Fibroblast of upper back skin (primary cell): ENCODE data around the gene ACOX3.

Experiments used
- DNase-seq: peaks from one replicate; pipeline ENCODE4 v3.0.0-alpha.2; 2013

The ACOX3 gene

DNA sequence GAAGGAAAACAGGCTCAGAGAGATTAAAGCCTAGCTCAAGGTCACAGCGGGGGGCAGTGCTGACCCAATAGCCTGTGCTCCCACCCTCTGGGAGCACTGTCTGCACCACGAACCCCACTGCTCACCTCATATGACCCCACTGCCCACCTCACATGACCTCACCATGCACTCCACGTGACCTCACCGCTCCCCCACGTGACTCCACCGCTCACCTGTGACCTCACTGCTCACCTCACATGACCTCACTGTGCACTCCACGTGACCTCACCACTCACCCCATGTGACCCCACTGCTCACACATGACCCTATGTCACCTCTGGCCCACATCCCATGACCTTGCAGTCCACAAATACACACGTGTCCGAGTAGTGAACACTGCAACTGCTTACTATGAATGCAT, 55.4 kb downstream of the ACOX3 start:
- no peak for DNase-seq

DNA sequence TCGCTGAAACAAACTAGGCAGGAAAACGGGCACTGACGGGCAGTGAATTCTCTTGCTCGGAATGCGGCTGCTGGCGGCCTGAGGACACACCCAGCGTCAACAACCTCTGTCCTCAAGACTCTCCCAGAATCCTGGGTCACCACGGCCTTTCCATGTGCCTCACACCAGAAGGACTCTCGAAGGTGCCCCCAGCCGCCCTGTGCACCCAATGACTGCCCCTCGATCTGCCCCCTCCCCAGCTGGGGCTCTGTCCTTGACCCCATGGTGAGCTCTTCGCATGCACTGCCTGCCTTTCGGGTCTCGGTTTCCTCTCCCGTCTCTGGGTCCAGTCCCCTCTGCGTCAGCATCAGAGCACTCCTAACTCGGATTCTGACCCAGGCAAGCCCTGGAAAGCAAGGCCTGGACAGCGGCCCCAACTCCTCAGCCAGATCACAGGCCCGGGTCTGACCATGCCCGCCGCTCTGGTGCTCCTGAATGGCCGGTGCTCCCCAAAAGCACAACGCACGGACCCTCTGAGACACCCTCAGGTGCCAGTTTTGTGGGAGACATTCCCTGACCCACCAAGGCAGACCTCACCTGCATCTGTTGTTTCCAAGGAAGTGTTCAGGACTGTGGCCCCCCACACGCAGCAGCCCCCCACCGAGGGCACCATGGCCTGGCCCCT, 56.0 kb downstream of the ACOX3 start:
- no peak for DNase-seq

DNA sequence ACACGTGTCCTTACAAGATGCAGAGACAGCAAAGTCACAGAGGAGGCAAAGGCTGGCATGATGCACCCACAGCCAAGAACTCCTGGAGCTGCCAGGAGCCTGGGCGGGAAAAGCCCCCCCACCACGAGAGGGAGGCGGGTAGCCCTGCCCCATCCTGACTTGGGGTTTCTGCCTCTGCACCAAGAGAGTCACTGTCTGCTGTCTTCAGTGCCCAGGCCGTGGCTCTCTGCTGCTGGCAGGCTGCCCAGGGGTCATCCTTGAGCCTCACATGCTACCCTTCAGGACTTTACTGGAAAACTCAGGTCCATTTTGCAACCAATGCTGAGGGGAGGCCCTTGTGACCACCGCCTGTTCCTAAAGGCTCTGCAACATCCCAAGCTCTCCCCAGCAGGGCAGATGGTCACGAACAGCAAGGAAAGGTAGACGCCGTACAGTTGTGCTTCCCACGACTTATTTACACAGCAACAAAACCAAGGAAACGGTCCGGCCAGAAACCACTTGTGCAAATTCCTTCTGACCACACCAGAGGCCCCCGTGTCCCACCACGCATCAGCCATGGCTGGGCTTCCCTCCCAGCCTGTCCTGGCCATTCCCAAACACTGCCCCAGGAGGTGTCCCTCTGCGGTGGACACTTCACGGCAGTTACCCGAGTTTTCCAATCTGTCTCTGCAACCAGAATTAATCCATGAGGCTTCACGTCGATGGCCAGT, 56.9 kb downstream of the ACOX3 start:
- peak; percentile 31 for DNase-seq

DNA sequence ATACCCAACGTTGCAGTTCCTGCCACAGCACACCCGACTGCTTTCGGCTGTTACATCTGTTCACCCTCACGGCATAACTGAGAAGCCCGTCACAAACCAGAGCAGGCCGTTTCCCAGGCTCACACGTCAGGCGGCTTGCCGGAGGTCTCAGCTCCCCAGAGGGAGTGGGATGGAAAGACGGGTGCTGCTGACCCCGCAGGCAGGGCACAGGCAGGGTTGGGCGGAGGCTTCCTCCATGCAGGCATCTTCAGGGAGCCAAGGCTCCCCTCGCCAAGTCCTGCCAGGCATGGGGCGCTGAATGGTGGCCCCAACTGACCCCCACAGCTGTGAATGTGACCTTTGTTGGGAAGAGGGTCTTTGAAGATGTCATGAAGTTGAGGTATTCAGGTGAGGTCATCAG, 57.5 kb downstream of the ACOX3 start:
- DNase-seq: no peak

DNA sequence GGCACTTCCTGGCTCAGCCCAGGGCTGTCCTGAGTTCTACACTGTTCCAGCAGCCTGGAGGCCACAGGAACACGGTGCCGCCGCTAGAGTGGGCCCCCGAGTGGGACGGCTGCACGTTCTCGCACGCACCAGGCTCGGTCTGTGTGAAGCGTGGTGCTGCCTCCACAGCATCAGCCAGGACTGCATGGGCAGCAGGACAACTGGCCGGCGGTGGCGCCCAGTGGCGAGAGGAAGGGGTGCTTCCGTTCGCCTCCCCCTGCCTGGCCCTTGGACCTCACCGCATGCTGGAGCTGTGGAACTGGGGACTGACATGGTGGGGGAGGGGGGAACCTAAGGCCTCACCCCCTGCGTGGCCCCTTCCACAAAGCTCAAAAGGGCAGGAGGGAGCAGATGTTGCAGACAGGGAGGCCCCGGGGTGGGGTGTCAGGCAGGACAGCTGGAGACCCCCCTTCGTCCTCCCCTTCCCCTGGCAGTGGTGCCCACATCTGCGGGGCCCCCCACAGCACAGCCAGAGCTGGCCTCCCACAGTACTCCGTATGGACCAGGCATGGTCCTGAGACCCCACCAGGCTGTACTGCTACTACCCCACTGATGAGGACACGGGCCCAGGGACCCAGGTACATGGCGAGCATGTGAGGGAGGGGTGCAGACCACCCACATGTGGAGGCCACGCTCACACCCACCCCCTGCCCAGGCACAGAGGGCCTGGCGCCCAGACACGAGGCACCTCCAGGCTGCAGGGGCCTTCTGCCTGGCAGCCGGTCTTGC, 58.5 kb downstream of the ACOX3 start:
- DNase-seq: no peak

DNA sequence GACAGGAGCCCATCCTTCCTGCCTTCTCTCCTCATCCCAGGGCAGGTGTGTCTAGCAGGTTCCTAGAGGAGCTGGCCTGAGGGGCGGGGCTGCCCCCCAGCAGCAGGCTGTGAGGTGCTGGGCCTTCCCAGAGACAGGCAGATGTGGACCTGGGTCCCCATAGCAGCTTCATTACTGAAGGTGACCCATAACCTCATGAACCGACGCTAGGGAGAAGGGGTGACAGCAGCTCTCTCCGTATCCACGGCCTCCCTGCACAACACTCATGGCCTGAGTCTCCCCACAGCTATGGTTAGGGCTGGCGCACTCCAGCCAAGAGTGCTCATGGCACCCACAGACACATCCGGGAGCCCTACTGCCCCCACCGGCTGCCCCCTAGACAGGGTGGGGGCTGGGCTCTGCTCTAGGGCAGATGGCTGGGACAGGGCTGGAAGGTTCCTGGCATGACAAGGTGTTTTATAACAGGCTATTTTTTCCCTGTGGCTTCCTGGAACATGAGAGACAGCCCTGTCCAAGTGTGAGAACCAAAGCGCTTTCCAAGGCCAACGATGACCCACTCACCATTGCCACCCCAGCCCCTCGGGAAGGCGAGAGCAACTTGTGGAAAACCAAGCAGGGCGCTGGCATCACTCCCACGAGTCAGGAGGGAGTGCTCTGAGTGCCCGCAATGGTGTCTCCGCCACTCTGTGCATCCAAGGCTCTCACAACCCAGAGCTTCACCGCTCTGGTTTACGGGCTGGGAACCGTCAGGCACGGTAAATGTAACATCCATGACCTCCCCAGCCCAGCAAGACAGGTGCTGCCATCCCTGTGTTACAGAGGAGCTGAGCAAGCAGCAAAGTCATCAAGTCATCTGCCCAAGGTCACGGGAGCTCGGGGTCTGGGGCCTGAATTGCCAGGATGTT, 59.8 kb downstream of the ACOX3 start:
- DNase-seq: no peak

DNA sequence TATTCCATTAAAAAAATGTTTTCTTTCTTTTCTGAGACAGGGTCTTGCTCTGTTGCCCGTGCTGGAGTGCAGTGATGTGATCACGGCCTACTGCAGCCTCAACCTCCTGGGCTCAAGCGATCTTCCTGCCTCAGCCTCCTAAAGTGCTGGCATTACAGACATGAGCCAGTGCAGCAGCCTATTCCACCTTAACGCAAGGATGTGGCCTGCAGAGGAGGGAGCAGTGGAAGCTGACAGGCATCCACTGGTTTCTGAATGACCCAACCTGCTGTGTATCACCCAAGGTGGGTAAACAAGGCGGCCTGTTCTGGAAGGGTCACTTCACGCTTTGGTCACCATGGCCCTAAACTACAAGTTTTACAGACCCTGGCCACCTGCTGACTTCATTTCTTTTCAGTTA, 60.8 kb downstream of the ACOX3 start:
- no peak for DNase-seq

DNA sequence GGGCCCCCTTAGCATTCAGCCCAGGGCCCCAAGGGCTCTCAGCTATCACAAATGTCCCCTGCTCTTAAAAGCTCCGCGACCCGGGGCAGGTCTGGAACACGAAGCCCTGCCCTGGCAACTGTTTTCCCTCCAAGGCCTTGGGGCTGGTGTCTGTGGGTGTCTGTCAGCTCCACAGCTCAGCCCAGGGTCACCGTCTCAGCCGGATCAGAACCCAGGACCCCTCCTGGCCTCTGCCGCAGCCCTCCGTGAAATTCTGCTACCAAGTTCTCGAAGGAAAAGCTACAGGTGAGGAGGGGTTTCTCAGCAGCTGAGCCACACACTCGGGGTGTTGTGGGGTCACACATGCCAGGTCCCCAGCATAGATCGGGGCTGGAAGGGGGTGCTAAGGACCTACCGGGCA, 61.2 kb downstream of the ACOX3 start:
- DNase-seq: no peak

DNA sequence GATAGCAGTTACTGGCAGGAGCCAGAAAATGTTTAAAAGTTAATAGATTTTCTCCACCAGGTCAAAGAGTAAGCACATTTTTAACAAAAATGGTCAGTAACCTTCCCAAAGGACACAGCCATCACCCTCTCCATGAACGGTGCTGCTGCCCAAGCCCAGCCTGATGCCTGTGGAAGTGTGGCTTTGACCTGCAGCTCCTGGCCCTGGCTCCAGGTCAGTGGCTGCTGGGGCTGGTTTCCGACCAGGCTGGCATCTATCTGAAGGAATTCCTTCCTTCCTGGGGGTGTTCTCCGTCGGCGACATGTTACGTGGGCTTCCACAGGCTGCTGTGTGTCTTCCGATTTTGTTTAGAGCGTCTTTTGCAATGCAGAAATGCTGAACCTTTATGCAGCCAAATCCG, 61.7 kb downstream of the ACOX3 start:
- no peak for DNase-seq

DNA sequence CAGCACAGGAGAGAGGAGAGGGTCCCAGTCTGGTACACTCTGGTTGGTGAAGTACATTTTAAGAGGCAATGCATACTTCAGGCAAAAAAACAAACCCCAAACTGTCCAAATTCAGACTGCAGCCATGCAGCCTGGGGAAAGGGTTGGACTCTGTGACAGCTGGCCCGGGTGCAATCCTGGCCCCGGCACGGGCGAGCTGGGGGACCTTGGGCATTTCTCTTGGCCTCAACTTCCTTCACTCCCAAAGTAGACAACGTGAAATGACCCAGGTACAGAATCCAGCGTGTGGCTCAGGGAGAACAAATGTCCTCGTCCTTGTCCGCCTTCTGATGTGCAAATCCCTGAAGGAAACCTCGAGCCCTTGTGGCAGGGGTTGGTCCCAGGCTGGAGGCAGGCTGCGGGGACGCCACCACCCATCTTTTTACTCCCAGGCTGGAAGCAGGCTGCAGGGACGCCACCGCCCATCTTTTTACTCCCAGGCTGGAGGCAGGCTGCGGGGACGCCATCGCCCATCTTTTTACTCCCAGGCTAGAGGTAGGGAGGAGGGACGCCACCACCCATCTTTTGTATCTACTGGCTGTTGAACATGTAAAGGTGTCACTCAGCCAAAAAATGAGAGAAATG, 62.3 kb downstream of the ACOX3 start:
- DNase-seq: no peak

DNA sequence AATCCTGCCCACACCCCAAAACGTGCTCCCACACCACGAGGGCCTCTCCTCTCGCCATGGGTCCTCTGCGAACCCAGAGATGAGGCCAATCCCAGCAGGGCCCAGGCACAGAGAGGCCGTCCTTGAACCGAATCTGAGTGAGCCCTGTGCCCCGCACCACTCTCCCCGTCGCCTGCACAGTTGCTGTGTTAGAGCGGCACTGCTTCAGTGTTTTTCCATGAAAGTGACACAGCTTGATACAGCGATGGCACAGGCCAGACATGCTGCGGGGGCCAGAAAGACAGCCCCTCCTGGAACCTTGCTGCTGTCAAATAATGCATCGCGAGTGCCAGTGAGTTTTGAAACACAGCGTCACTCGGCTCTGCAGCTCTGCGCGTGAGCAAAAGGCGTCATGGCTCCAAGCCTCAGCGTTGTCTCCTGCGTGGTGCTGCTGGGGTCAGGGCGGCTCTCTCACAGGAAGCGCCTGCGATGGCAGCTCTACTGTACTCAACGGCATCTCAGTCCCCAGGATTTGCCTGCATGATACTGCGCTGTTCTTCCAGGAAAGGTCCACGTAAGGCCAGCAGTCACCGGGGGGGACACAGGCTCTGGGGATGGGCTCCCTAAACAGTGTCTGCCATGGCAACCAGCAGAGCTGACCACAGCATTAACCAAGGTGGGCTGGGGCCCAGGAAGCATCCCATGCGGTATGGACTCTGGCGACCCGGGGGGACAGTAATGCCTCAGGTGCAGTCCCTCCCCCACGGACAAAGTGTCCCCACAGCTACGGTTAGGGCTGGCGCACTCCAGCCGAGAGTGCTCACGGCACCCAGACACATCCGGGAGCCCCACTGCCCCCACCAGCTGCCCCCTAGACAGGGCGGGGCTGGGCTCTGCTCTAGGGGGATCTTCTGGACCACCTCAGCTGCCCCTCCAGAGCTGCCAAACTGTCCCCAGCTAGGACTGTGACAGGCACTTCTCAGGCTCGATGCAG, 63.1 kb downstream of the ACOX3 start:
- no peak for DNase-seq

DNA sequence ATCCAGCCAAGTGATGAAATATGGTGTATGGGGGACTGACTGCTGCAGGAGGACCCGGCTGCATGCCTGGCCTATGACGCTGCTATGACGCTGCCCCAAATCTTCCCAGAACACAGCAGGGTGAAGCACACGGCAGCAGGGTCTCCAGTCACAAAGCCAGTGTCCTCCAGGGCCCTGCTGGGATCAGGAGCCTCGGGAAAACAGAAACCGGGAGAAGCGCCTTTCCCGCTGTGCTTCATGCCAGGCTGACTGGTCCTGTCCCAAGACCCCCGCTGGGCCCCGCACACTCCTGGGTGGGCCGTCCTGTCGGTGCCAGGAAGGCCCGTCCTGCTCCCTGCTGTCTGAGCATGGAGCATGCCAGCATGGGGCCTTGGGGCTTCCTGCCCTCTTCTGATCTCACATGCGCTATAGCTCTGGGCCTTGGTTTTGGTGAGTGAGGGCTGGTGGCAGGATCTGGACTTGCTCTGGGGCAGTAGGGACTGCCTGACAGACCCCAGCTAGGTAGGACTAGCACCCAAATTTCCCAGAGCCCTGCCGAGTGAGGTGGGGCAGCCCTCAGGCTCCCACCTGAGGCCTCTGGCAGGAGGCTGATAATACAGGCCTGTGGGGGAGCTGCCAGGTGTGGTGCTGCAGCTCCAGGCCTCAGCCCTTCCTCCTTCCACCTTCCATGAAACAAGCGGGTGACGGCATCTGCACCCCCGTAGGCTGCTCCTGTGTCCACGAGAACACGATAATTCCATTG, 64.0 kb downstream of the ACOX3 start:
- DNase-seq: peak; percentile 25

DNA sequence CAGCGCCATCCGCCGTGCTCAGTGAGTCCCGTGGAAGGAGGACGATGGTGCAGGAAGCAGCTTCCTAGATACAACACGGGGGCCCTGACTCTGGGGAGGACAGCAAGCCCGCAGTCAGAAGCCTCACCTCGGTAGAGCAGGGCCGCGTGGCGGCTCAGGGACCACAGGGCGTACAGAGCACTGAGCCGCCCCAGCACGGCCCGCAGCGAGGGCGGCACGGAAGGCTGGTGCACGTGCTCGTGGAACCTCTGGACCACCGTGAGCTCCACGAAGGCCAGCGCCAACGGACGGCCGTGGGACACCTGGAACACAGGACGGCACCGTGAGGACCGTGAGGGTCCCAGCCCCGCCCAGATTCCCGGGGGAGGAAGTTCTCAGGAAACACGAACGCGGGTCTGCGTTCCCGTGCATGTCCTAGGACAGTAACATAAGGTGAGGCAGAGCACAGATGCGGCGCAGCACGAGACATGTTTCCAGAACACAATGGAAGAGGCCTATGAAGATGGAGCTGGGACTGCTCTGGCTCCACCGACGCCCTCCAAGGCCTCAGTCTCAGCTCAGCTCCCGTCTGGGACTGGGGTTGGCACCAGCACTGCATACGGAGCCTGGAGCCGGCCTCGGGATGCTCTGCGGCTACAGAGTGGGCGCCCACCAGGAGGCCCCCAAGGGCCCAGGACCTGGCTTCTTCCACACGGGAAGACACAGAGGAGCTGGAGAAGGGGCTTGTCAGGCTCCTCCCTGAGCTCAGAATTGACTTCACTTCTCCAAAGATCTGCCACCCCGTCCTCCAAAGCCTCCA, 65.5 kb downstream of the ACOX3 start:
- no peak for DNase-seq

DNA sequence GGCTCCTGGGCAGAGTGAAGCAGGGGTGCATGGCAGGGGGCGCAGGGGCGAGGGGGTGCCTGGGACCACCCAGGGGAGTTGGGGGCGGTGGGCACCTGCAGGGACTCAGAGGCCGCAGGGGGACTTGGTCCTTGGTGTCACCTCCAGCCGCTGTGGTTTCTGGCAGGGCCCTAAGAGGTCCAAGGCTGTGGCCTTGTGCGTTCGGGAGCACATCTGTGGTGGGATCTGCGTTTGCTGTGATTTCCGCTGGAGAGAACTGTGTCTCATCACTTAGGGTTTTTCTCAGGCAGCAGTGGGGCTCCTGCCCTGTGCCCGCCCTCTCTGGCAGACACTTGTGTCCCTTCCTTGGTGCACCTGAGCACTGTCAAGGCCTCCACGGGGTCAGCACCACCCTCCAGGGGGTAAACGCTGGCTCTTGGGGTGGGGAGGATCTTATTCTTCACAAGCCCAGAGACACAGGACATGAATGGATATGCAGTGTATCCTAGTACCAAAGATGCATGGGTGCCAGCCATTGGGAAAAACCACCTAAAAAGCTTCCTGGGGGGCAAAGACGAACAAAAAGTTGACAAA, 66.5 kb downstream of the ACOX3 start:
- no peak for DNase-seq

DNA sequence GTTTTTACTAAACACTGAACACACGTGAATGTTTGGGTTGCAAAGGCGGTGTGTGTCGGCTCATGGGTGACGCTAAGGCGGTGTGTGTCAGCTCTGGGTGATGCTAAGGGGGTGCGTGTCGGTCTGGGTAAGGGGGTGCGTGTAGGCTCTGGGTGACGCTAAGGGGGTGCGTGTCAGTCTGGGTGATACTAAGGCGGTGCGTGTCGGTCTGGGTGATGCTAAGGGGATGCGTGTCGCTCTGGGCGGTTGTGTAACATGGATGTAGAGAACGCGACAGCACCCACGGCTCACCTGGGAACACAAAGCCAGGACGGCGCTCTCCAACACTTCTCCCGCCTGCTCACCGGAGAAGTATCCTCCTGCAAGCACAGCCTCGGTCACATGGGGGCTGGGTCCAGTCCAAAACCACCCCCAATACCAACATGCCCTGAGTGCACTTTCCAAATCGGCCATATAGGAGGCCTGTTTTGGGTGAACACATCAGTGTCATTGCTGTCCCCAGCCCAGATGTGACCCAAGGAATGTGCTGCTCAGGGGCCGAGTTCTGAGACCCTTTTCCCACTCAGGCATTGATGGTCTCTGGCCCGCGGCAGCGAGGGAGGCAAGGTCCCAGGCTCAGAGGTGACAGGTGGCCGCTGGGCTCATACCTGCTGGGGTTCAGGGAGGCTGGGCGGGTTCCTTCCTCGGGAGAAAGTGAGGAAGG, 67.1 kb downstream of the ACOX3 start:
- no peak for DNase-seq

DNA sequence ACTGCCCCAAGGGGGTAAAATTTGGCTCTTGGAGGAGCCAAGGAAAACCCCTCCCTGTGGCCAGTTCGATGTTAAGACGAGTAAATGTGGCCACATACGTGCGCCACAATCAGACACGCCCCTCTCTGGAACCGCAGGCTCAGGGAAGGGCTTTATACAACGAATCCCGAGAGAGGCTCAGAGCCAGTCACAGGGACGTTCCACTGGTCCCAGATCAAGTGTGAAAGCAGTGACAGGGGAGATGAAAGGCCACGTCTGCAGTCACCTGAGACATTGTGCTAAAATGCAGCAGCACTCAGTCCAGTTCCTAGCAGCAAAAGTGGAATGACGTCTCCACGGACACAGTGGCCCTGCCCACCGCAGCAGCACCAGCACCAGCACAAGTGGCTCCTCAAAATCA, 68.0 kb downstream of the ACOX3 start:
- DNase-seq: no peak

DNA sequence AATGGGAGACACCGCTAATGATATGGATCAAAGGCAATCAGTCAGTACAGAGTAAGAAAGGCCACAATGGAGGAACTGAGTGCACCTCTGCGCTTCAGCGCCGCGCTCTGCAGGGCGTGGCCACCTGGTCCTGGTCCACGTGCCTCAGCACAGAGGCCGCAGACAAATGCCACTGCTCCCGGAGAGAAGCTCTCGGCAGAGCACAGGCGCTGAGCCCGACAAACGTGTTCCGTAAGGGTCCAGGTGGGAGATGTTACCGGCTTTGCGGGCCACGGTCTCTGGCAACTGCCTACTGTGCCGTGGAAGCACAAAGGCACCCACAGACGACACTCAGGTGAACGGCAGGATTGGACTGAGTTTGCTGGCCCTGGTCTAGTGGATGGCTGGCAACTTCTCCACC, 68.9 kb downstream of the ACOX3 start:
- no peak for DNase-seq

DNA sequence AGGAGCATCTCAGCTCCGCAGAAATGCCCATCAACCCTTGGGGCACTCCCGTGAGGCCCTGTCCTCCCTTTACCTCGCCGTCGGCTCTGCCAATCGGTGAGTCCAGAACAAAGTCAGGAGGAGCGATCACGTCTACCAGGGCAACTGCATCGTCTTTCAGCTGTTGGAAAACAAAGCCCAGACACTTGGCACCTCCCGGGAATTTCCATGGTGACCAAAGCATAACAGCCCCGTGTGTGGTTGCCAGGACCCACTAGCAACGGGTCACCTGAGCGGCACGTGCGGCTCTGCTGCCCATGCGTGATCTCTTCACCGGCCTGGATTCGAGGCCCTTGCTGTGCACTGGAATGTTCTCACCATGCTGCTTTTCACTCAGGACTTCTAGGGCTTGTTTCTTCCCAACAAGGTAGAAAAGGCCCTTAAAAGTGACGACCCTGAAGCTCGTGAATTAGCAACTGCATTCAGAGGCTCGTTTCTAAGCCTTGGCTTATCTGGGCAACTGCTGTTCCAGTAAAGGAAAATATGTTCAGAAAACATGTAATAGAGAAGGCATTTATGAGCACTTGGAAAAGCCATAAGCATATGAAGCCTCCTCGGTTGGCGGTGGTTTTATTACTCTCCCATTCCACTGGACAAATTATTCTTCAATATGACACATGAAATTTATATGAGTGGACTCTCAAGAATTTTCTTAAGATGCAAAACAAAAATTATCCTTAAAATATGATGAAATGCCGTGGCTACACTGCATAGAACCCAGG, 69.5 kb downstream of the ACOX3 start:
- no peak for DNase-seq
